Natural killer cell (primary cell): ENCODE measurements around the gene RAB30. TPM values are rescaled to one million over a fixed set of nuclear protein-coding genes. Genes with fewer than 3 reads are reported as not detected.
"Not testable (repeated sequence)": the region's sequence is repeated elsewhere in the genome, so short reads cannot be mapped to it uniquely, and the experiment has no call there.

Experiments
- ATAC-seq, 3 donors: fragments of 150-1000 bp in 2 of 3; fragments of 200-7000 bp in 1 of 3; cut with Tn5 transposase; 1 replicate in 1 of 3; 2 replicates in 2 of 3; pipeline ENCODE4 v1.10.0; 2021; ENCODE audit warnings: mild to moderate bottlenecking in 2 of 3, moderate library complexity in 2 of 3
- DNase-seq, 2 donors: peaks; one replicate each; pipeline versions ENCODE4 v3.0.0 to v3.0.0-alpha.2; 2013 to 2021; ENCODE audit warnings: mixed read lengths in 1 of 2
- H3K27ac ChIP-seq: one replicate; pipeline ENCODE4 v1.5.1; 2013; ENCODE audit warnings: mild to moderate bottlenecking, low read length
- H3K27me3 ChIP-seq: one replicate; pipeline ENCODE4 v1.6.1; 2013; ENCODE audit warnings: low read length; ENCODE audit not compliant: control insufficient read depth, insufficient read depth
- H3K36me3 ChIP-seq: one replicate; pipeline ENCODE4 v1.6.1; 2013; ENCODE audit warnings: low read length; ENCODE audit not compliant: control insufficient read depth, insufficient read depth
- H3K4me1 ChIP-seq: one replicate; pipeline ENCODE4 v1.6.1; 2013; ENCODE audit warnings: low read length; ENCODE audit not compliant: control insufficient read depth, insufficient read depth
- H3K4me3 ChIP-seq: one replicate; pipeline ENCODE4 v1.5.1; 2013; ENCODE audit warnings: low read length
- H3K9me3 ChIP-seq: one replicate; pipeline ENCODE4 v1.6.1; 2013; ENCODE audit warnings: low read length; ENCODE audit not compliant: control insufficient read depth, insufficient read depth
- H3K27ac Mint-ChIP-seq, 2 donors: one replicate each; pipeline ENCODE4 v1.8.0; 2022; ENCODE audit warnings: mild to moderate bottlenecking in 2 of 2, mixed read lengths in 2 of 2, moderate library complexity in 1 of 2
- H3K27me3 Mint-ChIP-seq, 2 donors: one replicate each; pipeline ENCODE4 v1.8.0; 2022; ENCODE audit warnings: low read depth in 2 of 2, mixed read lengths in 2 of 2
- H3K36me3 Mint-ChIP-seq: one replicate; pipeline ENCODE4 v1.8.0; 2022; ENCODE audit warnings: mixed read lengths
- H3K4me1 Mint-ChIP-seq, 2 donors: one replicate each; pipeline ENCODE4 v1.8.0; 2022; ENCODE audit warnings: mixed read lengths in 2 of 2
- H3K4me3 Mint-ChIP-seq: one replicate; pipeline ENCODE4 v1.8.0; 2022; ENCODE audit warnings: mild to moderate bottlenecking, moderate library complexity, mixed read lengths
- H3K9me3 Mint-ChIP-seq, 2 donors: one replicate each; pipeline ENCODE4 v1.8.0; 2022; ENCODE audit warnings: mixed read lengths in 2 of 2
- WGBS: methylation state at CpG from one replicate; pipeline ENCODE4 v1.1.7; 2013; ENCODE audit warnings: missing lambda C conversion rate; ENCODE audit not compliant: insufficient coverage; 5-methylcytosine and 5-hydroxymethylcytosine counted together
- intact Hi-C: fragments of 100-400 bp; cut with micrococcal nuclease; formaldehyde crosslinking; loops from one replicate; pipeline ENCODE4 v1.14.2; 2022
- total RNA-seq, 4 donors: library from RNA; stranded (reverse); fragments of 120-200 nt in 1 of 4; gene quantifications; one replicate each; pipeline versions ENCODE4 v1.2.3 to v1.2.4, GENCODE V29; 2013 to 2022
- TF ChIP-seq, protein P1 (sequence below): fragments of 200-600 bp; IDR thresholded peaks from one replicate; pipeline ENCODE4 v1.8.0; 2022; ENCODE audit warnings: antibody characterized with exemption

The RAB30 gene
- total RNA-seq, 3 donors from 2014 or later (not counting 1 experiment from before 2014, with no cell fraction given), result 10.2 to 23.3 (median 20.5) TPM

- H3K27ac ChIP-seq, result no peak overlapping the region
- H3K4me1 Mint-ChIP-seq, result peaks cover 14 to 20% of the 10 kb centered on the region in 2 donors
- TF ChIP-seq, protein P1, sequence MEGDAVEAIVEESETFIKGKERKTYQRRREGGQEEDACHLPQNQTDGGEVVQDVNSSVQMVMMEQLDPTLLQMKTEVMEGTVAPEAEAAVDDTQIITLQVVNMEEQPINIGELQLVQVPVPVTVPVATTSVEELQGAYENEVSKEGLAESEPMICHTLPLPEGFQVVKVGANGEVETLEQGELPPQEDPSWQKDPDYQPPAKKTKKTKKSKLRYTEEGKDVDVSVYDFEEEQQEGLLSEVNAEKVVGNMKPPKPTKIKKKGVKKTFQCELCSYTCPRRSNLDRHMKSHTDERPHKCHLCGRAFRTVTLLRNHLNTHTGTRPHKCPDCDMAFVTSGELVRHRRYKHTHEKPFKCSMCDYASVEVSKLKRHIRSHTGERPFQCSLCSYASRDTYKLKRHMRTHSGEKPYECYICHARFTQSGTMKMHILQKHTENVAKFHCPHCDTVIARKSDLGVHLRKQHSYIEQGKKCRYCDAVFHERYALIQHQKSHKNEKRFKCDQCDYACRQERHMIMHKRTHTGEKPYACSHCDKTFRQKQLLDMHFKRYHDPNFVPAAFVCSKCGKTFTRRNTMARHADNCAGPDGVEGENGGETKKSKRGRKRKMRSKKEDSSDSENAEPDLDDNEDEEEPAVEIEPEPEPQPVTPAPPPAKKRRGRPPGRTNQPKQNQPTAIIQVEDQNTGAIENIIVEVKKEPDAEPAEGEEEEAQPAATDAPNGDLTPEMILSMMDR, result no peak
- ATAC-seq (no peak), DNase-seq (no peak)
- peaks cover 13% of the 10 kb centered on the region for H3K4me1 ChIP-seq
- H3K36me3 Mint-ChIP-seq, result no peaks in the 10 kb centered on the region
- no peaks in the 10 kb centered on the region for H3K27me3 ChIP-seq
- no peaks in the 10 kb centered on the region for H3K9me3 Mint-ChIP-seq
- whole genome bisulfite sequencing, result 73% methylated on average over 3 of the region's 4 CpGs
- H3K4me3 ChIP-seq, result no peak overlapping the region
- no peaks in the 10 kb centered on the region for H3K36me3 ChIP-seq
- H3K27ac Mint-ChIP-seq, result no peak overlapping the region
- intact Hi-C loops, result loop anchor here (2.0 to 5.0 kb wide), 2 partner anchors 13 to 43 kb away; no protein-coding TSS in a partner anchor
- H3K9me3 ChIP-seq, result peaks cover 5% of the 10 kb centered on the region
- peak overlapping the region; percentile 31 for H3K4me3 Mint-ChIP-seq
- no peaks in the 10 kb centered on the region for H3K27me3 Mint-ChIP-seq
These were observed 101.9 kb downstream of the RAB30 start for GRCh38 chr11:82969811-82970210.

GRCh38 chr11:82967381-82967780 is 104.3 kb downstream of the RAB30 start:
- H3K4me3 Mint-ChIP-seq, result no peak overlapping the region
- no peak for DNase-seq
- ATAC-seq, result no peak
- Histone ChIP-seq H3K9me3 (peaks cover 5% of the 10 kb centered on the region), H3K36me3 (no peaks in the 10 kb centered on the region), H3K4me3 (no peak overlapping the region), H3K27ac (no peak overlapping the region), H3K4me1 (peaks cover 13% of the 10 kb centered on the region), H3K27me3 (no peaks in the 10 kb centered on the region)
- peaks cover 21 to 28% of the 10 kb centered on the region in 2 donors for H3K4me1 Mint-ChIP-seq
- H3K27ac Mint-ChIP-seq, result no peak overlapping the region
- H3K36me3 Mint-ChIP-seq, result no peaks in the 10 kb centered on the region
- H3K9me3 Mint-ChIP-seq, result no peaks in the 10 kb centered on the region
- no peaks in the 10 kb centered on the region for H3K27me3 Mint-ChIP-seq
- 97% methylated on average over 4 of the region's 4 CpGs for WGBS
- TF ChIP-seq, protein P1, result no peak
- intact Hi-C loops, result no loop called here

DNA sequence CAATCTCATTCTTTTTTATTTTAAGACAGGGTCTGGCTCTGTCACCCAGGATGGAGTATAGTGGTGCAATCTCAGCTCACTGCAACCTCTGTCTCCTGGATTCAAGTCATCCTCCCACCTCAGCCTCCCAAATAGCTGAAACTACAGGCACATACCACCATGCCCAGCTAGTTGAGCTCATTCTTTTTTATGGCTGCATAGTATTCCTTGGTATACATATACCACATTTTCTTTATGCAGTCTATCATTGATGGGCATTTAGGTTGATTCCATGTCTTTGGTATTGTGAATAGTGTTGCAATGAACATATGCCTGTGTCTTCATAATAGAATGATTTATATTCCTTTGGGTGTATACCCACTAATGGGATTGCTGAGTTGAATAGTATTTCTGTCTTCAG is 109.7 kb downstream of the RAB30 start:
- H3K27me3 Mint-ChIP-seq, H3K9me3 Mint-ChIP-seq, H3K36me3 ChIP-seq, H3K36me3 Mint-ChIP-seq, H3K27me3 ChIP-seq, H3K9me3 ChIP-seq, H3K4me3 ChIP-seq, ATAC-seq, DNase-seq, intact Hi-C loops, H3K27ac ChIP-seq: not testable (repeated sequence)
- peaks cover 23% of the 10 kb centered on the region for H3K4me1 ChIP-seq
- Mint-ChIP-seq H3K4me1 (peaks cover 44 to 54% of the 10 kb centered on the region in 2 donors), H3K4me3 (peak overlapping the region; percentile 21), H3K27ac (peak overlapping the region; percentile 36 to 97)

- Mint-ChIP-seq H3K36me3 (peaks cover 11% of the 10 kb centered on the region), H3K4me3 (peak overlapping the region; percentile 83), H3K27me3 (no peaks in the 10 kb centered on the region), H3K4me1 (peaks cover 57 to 65% of the 10 kb centered on the region in 2 donors), H3K27ac (peak overlapping the region; percentile 92 to 97), H3K9me3 (peaks cover 3 to 4% of the 10 kb centered on the region in 2 donors)
- Histone ChIP-seq H3K4me1 (peaks cover 36% of the 10 kb centered on the region), H3K4me3 (no peak overlapping the region), H3K27ac (peak overlapping the region; percentile 91), H3K27me3 (no peaks in the 10 kb centered on the region), H3K9me3 (peaks cover 7% of the 10 kb centered on the region), H3K36me3 (no peaks in the 10 kb centered on the region)
- 67% methylated on average over 1 of the region's 2 CpGs for whole genome bisulfite sequencing
- TF ChIP-seq, protein P1, result no peak
- ATAC-seq (peak in 1 of 3 donors; percentile 5), DNase-seq (no peak)
- intact Hi-C loops, result loop anchor here (1.0 to 2.0 kb wide), 5 partner anchors 11 to 234 kb away; partner anchors contain the start of genes DDIAS, PCF11, PRCP and RAB30
These were observed 110.9 kb downstream of the RAB30 start for GRCh38 chr11:82960779-82961143.
